Stimulated activated CD8-positive, alpha-beta memory T cell treated with anti-CD3 and anti-CD28 coated beads, Interleukin-15, amount 100 ng/mL, for 1 hour (primary cell): Measurements from ENCODE around the gene AKT3.

ENCODE experiments used
- DNase-seq: peaks from one replicate; pipeline ENCODE4 v3.0.0-alpha.2; 2020; ENCODE audit warnings: low read depth

Gene AKT3

GRCh38 chr1:243459059-243459458, 391.0 kb downstream of the AKT3 start:
- no peak for DNase-seq

DNA sequence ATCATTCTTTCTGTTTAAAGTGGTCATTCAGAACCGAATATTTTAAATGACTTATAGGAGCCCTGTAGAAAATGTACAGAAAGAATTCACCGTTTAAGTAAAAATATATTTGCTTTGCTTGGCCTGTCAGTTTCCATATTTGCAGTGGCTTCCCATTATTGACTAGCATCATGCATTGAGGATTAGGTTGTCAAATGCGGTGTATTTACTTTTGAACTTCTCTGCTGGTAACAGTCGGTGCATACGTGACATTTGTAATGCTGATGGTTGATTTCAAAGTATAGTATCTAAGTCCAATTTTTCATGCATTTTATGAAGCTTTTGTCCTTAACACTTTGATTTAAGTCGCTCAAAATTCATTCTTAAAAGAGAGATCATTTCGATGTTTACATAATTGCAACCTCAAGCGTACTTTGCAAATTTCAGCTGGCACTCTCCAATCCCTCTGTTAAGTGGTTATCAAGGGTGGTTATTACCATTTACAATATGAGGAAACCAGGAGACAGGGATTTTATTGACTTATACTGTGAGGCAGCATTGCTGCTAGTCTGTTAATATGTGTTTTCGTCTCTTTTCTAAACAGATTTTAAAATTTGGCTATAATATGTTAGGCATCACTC, 392.6 kb downstream of the AKT3 start:
- no peak for DNase-seq

- no peak for DNase-seq
Observed at GRCh38 chr1:243455760-243456651, 394.0 kb downstream of the AKT3 start.

- no peak for DNase-seq
Observed at GRCh38 chr1:243454328-243454997, 395.6 kb downstream of the AKT3 start.

DNA sequence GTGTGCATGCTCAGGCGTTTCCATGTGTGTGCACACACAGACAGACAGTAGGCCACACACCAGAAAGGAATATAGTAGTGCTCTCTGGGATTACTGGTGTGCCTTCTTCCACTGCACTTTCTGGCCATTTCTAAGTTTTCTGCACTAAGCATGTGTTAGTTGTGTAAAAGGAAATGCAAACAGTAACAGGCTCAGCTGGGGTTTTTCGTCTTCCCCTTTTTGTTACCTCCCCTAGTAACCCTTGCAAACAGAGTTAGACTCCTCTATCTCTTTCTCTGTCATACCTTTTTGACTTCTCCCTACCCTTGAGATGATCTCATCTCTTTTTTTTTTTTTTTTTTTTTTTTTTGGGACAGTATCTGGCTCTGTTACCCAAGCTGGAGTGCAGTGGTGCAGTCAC, 398.0 kb downstream of the AKT3 start:
- DNase-seq = no peak

DNA sequence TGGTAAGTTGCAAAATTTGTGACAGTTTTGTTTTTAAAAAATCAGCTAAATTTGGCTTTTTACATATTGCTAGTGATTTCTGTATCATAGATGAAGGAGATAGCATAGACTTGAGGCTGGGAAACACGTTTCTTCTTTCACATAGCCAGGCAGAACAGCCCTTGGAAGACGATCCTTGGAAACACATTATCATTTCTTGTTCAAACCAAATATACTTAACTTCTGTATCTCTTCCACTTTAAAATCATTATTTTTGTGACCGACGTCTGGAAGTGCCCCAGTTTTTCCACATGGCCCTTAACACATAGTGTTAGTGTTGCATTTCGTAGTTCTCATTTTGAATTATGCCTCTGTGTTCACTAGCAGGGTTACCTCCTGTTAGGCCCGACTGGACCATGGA, 400.7 kb downstream of the AKT3 start:
- no peak for DNase-seq

GRCh38 chr1:243447844-243448243, 402.2 kb downstream of the AKT3 start:
- DNase-seq = no peak

DNA sequence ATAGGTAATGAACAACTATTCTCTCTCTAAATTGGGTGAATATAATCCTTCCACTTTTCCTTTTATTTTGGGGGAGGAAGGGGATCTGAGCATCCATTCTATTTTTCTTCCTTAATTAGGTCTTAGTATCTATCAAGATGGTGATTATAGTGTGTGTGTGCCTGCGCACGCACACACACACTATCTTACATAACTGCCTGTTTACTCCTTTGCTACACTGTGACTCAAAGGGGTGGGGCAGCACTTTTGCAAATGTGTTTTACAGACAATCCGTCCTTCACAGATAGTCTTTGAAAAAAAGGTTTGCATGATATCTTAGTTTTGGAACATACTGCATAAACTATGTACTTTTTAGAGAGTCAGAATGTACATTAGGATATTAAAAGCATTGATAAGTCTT, 402.7 kb downstream of the AKT3 start:
- no peak for DNase-seq

DNA sequence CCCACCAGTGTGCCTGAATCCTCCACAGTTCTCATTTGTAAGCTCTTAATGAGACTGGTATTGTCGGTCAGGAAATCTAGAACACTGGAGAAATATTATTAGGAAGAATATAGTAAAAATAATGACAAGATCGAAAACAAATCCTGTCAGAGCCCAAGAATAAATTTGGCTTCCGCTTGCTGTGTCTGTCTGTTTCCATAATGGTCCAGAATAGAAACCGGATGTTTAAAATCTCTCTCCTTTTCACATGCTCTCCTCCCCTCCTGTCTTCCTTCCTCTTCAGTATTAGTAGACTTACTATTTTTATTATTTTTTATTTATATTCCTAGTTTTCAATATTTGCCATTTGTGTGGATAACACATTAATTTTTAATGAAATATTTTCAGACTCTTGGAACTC, 406.5 kb downstream of the AKT3 start:
- DNase-seq = no peak

GRCh38 chr1:243441601-243442000, 408.4 kb downstream of the AKT3 start:
- no peak for DNase-seq

DNA sequence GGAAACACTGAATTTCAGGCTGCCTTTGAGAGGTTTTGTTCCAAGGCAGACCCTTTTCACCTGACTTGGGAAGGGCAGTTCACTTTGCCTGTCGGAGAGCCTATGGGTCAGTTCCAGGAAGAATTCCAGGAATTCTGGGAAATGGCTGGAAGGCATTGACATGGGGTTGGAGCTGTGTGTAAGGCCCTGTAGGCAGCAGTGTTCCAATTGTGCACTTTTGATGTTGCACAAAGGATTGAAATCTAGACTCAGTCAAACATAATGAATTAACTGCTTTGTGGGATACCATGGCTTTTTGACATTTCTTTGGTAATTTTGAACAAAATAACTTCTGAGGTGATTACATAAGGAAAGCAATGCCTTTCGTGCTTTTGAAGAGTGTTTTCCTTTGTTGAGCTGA, 409.6 kb downstream of the AKT3 start:
- DNase-seq = no peak

GRCh38 chr1:243438815-243439214, 411.2 kb downstream of the AKT3 start:
- DNase-seq = no peak
